Ishikawa (cell line): ENCODE data around the gene SPAG6.

ENCODE experiments used
- CEBPB ChIP-seq: IDR thresholded peaks from 2 replicates; pipeline ENCODE4 v1.6.1; 2012
- CREB1 ChIP-seq: IDR thresholded peaks from 2 replicates; pipeline ENCODE4 v1.6.1; 2012; ENCODE audit warnings: low read depth
- EGR1 ChIP-seq: IDR thresholded peaks from 2 replicates; pipeline ENCODE4 v1.6.1; 2012
- EP300 ChIP-seq: IDR thresholded peaks from 2 replicates; pipeline ENCODE4 v1.6.1; 2012; ENCODE audit warnings: borderline replicate concordance
- FOXM1 ChIP-seq: IDR thresholded peaks from 2 replicates; pipeline ENCODE4 v1.6.1; 2012; ENCODE audit warnings: low read depth, borderline replicate concordance
- NFIC ChIP-seq: IDR thresholded peaks from 2 replicates; pipeline ENCODE4 v1.6.1; 2012
- RAD21 ChIP-seq: IDR thresholded peaks from 2 replicates; pipeline ENCODE4 v1.6.1; 2012; ENCODE audit warnings: low read depth
- TAF1 ChIP-seq: IDR thresholded peaks from 2 replicates; pipeline ENCODE4 v1.6.1; 2012; ENCODE audit warnings: low read depth, mild to moderate bottlenecking
- TCF12 ChIP-seq: IDR thresholded peaks from 2 replicates; pipeline ENCODE4 v1.6.1; 2012; ENCODE audit warnings: low read depth
- TEAD4 ChIP-seq: IDR thresholded peaks from 2 replicates; pipeline ENCODE4 v1.6.1; 2012
- YY1 ChIP-seq: IDR thresholded peaks from 2 replicates; pipeline ENCODE4 v1.6.1; 2012; ENCODE audit warnings: low read depth
- ZBTB7A ChIP-seq: IDR thresholded peaks from 2 replicates; pipeline ENCODE4 v1.6.1; 2012; ENCODE audit warnings: low read depth
- TF ChIP-seq, protein P1 (sequence below): IDR thresholded peaks from 2 replicates; pipeline ENCODE4 v1.6.1; 2012
- TF ChIP-seq, protein P2 (sequence below): IDR thresholded peaks from 2 replicates; pipeline ENCODE4 v1.6.1; 2012; ENCODE audit warnings: low read depth, mild to moderate bottlenecking
- TF ChIP-seq, protein P3 (sequence below): IDR thresholded peaks from 2 replicates; pipeline ENCODE4 v1.6.1; 2012

Gene SPAG6

DNA sequence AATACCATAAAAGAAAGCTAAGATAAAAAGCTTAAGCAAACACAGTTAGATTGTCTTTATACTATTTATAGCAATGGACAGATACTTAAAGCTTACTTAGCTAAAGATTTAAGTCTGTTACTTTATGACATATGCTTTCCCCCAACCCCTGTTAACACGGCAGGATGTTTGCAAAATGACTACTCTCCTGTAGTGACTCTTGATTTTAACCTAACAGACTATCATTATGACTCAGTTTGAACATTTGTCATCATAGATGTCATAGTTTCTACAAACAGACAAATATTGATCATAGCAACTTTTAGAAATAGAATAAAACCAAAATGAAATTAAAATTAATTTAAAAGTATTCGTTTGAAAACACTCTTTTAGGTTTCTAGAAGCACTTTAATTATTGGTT is 36.9 kb upstream of the SPAG6 start:
- TF ChIP-seq YY1 (no peak), EGR1 (no peak), TEAD4 (no peak), NFIC (no peak), TAF1 (no peak), RAD21 (no peak), FOXM1 (no peak)
- TF ChIP-seq, protein P1, sequence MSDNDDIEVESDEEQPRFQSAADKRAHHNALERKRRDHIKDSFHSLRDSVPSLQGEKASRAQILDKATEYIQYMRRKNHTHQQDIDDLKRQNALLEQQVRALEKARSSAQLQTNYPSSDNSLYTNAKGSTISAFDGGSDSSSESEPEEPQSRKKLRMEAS = no peak

DNA sequence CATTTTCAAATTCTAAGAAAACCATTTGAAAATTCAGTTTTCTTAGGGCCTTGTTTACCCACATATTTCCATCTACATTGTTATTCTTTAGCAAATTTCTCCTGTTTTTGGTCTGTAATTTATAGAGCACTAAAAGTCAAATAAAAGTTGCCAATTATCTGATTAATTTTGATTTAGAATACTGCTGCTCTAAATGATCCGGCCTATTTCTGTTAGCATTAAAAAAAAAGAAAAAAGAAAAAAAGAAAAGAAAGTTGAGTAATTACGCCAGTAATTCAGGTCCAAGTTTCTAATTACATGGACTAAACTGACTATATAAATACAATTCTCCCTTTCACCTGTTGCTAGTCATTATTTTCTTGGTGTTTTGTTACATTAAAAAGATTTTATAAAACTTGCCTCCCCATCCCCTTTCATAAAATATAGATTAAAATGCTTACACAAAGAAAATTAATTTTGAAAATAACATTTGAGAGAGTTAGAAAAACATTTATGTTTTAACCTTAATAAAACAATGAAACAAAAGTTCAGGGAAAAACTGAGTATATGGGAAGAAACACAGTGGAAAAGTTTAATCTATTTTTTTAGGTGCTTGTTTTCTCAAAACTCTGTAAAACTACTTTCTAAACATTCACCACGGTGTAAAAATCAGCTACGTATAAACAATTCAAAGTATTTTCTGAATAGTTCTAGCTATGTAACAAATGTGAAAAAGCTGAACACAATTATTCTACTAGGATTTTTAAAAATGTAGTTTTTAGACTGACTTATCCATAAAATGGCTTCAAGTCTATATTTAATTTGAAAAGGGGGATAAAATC is 35.9 kb upstream of the SPAG6 start:
- TF ChIP-seq, protein P1 = no peak
- TF ChIP-seq, protein P2, sequence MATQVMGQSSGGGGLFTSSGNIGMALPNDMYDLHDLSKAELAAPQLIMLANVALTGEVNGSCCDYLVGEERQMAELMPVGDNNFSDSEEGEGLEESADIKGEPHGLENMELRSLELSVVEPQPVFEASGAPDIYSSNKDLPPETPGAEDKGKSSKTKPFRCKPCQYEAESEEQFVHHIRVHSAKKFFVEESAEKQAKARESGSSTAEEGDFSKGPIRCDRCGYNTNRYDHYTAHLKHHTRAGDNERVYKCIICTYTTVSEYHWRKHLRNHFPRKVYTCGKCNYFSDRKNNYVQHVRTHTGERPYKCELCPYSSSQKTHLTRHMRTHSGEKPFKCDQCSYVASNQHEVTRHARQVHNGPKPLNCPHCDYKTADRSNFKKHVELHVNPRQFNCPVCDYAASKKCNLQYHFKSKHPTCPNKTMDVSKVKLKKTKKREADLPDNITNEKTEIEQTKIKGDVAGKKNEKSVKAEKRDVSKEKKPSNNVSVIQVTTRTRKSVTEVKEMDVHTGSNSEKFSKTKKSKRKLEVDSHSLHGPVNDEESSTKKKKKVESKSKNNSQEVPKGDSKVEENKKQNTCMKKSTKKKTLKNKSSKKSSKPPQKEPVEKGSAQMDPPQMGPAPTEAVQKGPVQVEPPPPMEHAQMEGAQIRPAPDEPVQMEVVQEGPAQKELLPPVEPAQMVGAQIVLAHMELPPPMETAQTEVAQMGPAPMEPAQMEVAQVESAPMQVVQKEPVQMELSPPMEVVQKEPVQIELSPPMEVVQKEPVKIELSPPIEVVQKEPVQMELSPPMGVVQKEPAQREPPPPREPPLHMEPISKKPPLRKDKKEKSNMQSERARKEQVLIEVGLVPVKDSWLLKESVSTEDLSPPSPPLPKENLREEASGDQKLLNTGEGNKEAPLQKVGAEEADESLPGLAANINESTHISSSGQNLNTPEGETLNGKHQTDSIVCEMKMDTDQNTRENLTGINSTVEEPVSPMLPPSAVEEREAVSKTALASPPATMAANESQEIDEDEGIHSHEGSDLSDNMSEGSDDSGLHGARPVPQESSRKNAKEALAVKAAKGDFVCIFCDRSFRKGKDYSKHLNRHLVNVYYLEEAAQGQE = no peak
- TF ChIP-seq TCF12 = no peak
- TF ChIP-seq TEAD4 = no peak
- no peak for TF ChIP-seq EP300
- no peak for TF ChIP-seq YY1
- TF ChIP-seq TAF1 = no peak
- TF ChIP-seq, protein P3, sequence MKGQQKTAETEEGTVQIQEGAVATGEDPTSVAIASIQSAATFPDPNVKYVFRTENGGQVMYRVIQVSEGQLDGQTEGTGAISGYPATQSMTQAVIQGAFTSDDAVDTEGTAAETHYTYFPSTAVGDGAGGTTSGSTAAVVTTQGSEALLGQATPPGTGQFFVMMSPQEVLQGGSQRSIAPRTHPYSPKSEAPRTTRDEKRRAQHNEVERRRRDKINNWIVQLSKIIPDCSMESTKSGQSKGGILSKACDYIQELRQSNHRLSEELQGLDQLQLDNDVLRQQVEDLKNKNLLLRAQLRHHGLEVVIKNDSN = no peak
- no peak for TF ChIP-seq EGR1
- TF ChIP-seq CEBPB = no peak
- TF ChIP-seq FOXM1 = no peak
- no peak for TF ChIP-seq ZBTB7A
- no peak for TF ChIP-seq CREB1
- TF ChIP-seq RAD21 = no peak
- TF ChIP-seq NFIC = no peak

DNA sequence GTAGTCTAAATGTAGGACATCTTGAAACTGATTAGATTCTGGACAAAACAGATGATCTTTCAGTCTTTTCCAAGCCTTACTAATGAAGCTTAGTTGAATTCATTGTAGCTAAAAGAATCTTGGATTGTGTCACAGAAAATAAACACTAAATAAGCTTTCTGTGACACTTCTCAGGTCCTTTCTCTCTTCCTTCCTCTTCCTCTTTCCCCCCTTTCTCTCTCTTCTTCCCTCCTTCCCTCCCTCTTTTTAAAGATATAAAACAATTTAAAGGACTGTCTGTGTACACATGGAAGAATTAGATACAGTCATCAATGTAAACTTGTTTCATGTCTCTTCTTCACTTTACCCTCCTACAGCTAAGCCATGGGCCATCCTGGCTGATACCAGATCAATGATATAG is 34.4 kb upstream of the SPAG6 start:
- TF ChIP-seq TCF12 (no peak), FOXM1 (no peak), EP300 (no peak), YY1 (no peak), ZBTB7A (no peak), EGR1 (no peak), CEBPB (no peak), NFIC (no peak), TAF1 (no peak)
- TF ChIP-seq, protein P1 = no peak
- TF ChIP-seq, protein P3 = no peak
- TF ChIP-seq, protein P2 = no peak

DNA sequence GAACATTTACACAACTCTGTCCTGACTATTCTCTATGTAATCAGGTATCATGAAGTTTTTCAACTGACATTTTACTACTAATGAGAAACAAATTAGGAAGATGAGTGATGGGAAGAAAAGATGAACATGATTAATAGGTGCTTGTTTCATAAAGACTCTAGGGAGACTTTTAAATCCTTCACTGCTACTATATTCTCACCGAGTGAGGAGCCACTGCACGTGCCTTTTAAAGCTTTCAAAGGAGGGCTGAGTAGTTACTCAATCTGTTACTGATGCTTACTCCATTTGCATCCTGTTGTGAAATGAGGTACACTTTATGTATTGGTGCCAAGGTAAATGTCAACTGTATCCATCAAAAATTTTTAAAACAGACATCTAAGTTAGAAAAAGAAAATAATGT is 30.4 kb upstream of the SPAG6 start:
- TF ChIP-seq TAF1 = no peak

DNA sequence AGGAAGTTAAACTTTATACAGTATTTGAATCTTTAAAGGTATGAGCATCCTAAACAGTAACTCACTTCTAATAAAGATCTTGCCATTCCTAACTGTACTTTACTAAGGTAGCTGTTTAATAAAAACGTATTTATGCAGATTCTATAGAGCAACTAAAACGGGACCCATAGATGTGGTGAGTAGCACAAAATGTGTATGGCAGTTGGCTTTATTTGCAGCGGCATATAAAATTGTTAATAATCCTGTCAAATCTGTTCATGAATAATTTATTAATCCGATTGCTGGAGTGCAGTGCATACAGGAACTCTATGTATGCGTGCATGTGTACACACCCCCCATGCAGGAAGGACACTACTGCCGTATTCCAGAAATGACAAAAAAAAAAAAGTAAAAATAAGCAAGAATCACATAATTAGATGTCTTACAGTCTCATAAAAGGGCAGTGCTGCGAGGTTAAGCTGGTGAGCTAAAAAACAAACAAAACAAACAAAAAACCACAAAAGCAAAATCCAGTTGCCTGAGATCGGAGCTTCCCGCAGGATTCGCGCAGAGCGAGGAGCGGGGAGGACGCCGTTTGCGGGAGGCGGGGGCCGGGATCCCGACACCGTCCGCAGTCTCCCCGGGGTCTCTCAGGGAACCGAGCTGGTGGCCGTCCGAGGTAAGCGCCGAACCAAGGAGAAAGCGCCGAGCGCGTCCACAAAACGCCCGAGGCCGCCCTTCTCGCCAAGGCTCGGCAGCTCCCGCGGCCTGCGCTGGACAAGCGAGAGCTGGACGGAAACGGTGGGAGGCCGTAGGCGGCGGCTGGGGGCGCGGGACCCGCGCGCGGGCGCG is 29.6 kb upstream of the SPAG6 start:
- TF ChIP-seq EGR1 (no peak), FOXM1 (no peak), YY1 (no peak), TCF12 (no peak), ZBTB7A (no peak), TEAD4 (no peak)
- TF ChIP-seq, protein P1 = no peak
